HEK293 (cell line): Measurements from ENCODE around the gene AOC2.

ENCODE experiments used
- CTCF ChIA-PET: fragments of 350-600 bp; formaldehyde crosslinking; extraction: SDS; loops from one replicate; lab custom pipeline; 2021; ENCODE audit warnings: antibody characterized with exemption; lab: Yijun Ruan, JAX
- POLR2A ChIA-PET: fragments of 300-600 bp; formaldehyde crosslinking; extraction: SDS; loops from one replicate; lab custom pipeline; 2020; ENCODE audit warnings: antibody characterized with exemption, inconsistent platforms; lab: Yijun Ruan, JAX
- H3K27ac ChIP-seq: fragments of 200-500 bp; sonication (Bioruptor generic); 2 replicates; pipeline ENCODE4 v1.5.1; 2014; ENCODE audit warnings: low read depth, low read length, control low read depth, inconsistent platforms; ENCODE audit errors: extremely low read depth
- H3K36me3 ChIP-seq, 2 experiments: fragments of 200-500 bp in 1 of 2; sonication (Bioruptor generic) in 1 of 2; 1 replicate in 1 of 2; 2 replicates in 1 of 2; pipeline ENCODE4 v1.5.1; 2014 to 2017; ENCODE audit warnings: inconsistent platforms in 2 of 2, low read length in 2 of 2; ENCODE audit not compliant: control insufficient read depth in 2 of 2, insufficient read depth in 1 of 2
- H3K4me1 ChIP-seq: fragments of 200-500 bp; sonication (Bioruptor generic); 2 replicates; pipeline ENCODE4 v1.5.1; 2014; ENCODE audit warnings: mild to moderate bottlenecking, low read length, inconsistent platforms; ENCODE audit not compliant: control insufficient read depth, insufficient read depth
- H3K4me3 ChIP-seq: 2 replicates; pipeline ENCODE4 v1.5.1; 2011; ENCODE audit warnings: low read depth, mild to moderate bottlenecking, control low read depth, low read length, moderate library complexity
- H3K9me3 ChIP-seq: fragments of 200-500 bp; sonication (Bioruptor generic); 2 replicates; pipeline ENCODE4 v1.5.1; 2014; ENCODE audit warnings: low read depth, low read length, inconsistent platforms; ENCODE audit not compliant: control insufficient read depth, insufficient read depth
- FEZF1 ChIP-seq: fragments of 450-650 bp; formaldehyde crosslinking; IDR thresholded peaks from 2 replicates; pipeline ENCODE4 v1.5.1; 2016; ENCODE audit warnings: missing biosample characterization, missing genetic modification characterization
- MZF1 ChIP-seq: fragments of 450-650 bp; formaldehyde crosslinking; IDR thresholded peaks from 2 replicates; pipeline ENCODE4 v1.5.1; 2017; ENCODE audit warnings: missing biosample characterization, missing genetic modification characterization, borderline replicate concordance
- SCRT2 ChIP-seq: fragments of 450-650 bp; formaldehyde crosslinking; IDR thresholded peaks from 2 replicates; pipeline ENCODE4 v1.5.1; 2016; ENCODE audit warnings: missing biosample characterization, missing genetic modification characterization
- ZBTB1 ChIP-seq: fragments of 450-650 bp; formaldehyde crosslinking; IDR thresholded peaks from 2 replicates; pipeline ENCODE4 v1.5.1; 2016; ENCODE audit warnings: missing biosample characterization, missing genetic modification characterization
- ZNF155 ChIP-seq: fragments of 450-650 bp; formaldehyde crosslinking; IDR thresholded peaks from 2 replicates; pipeline ENCODE4 v1.5.1; 2016; ENCODE audit warnings: missing biosample characterization, missing genetic modification characterization
- ZNF157 ChIP-seq: fragments of 450-650 bp; formaldehyde crosslinking; IDR thresholded peaks from 2 replicates; pipeline ENCODE4 v1.5.1; 2016; ENCODE audit warnings: missing biosample characterization, missing genetic modification characterization
- ZNF610 ChIP-seq: fragments of 450-650 bp; formaldehyde crosslinking; IDR thresholded peaks from 2 replicates; pipeline ENCODE4 v1.5.1; 2016; ENCODE audit warnings: missing biosample characterization, missing genetic modification characterization, borderline replicate concordance
- ZNF621 ChIP-seq: fragments of 450-650 bp; formaldehyde crosslinking; IDR thresholded peaks from 2 replicates; pipeline ENCODE4 v1.5.1; 2017; ENCODE audit warnings: missing biosample characterization, missing genetic modification characterization
- ZNF626 ChIP-seq: fragments of 450-650 bp; sonication (Bioruptor Pico); formaldehyde crosslinking; IDR thresholded peaks from 2 replicates; pipeline ENCODE4 v1.5.1; 2018; ENCODE audit warnings: missing biosample characterization, missing genetic modification characterization, inconsistent platforms
- ZSCAN16 ChIP-seq: fragments of 450-650 bp; formaldehyde crosslinking; IDR thresholded peaks from 2 replicates; pipeline ENCODE4 v1.5.1; 2016; ENCODE audit warnings: missing biosample characterization, missing genetic modification characterization
- TF ChIP-seq, protein P1 (sequence below): fragments of 450-650 bp; formaldehyde crosslinking; IDR thresholded peaks from 2 replicates; pipeline ENCODE4 v1.5.1; 2016; ENCODE audit warnings: missing biosample characterization, missing genetic modification characterization
- TF ChIP-seq, protein P2 (sequence below): fragments of 450-650 bp; formaldehyde crosslinking; conservative IDR thresholded peaks from 2 replicates; pipeline ENCODE4 v1.5.1; 2016; ENCODE audit warnings: low read depth, missing biosample characterization, missing genetic modification characterization
- TF ChIP-seq, protein P3 (sequence below): fragments of 450-650 bp; IDR thresholded peaks from 2 replicates; pipeline ENCODE4 v1.5.1; 2018; ENCODE audit warnings: missing biosample characterization, missing genetic modification characterization

AOC2 gene

DNA sequence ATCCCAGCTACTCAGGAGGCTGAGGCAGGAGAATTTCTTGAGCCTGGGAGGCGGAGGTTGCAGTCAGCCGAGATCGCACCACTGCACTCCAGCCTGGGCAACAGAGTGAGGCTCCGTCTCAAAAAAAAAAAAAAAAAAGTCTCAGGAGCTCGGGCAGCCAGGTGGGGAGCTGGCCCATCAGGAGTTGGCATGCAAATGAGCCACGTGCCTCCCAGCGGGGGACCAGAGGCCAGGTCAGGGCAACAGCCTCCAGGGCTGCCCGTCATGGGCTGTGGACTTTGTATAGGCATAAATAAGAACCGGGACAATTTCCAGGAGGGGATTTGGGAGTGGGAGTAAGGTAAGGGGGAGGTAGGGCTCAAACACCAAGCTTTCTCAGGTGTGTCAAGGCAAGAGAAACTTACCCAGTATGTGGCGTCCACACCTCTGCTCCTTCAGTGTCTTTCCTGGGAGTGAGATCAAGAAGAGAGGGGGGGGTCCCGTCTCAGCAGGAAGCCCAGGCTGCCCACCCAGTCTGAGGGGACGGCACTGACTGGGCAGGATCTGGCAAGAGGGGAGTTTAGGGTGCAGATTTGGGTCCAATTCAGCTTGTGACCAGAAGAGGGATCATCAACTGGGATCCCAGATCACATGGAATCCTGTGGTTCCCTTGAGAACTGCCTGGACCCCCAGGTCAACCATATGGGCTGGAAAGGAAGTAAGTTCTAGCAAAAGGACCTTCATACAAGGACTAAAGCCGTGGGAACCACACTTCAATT, 33.9 kb downstream of the AOC2 start:
- no peak overlapping the region for H3K27ac ChIP-seq
- ChIA-PET CTCF (interaction anchor here (0.6 to 0.7 kb wide), 3 partner anchors 35 to 201 kb away, joined by 3 to 4 read pairs (median 4); partner anchors contain the start of gene PLEKHH3), POLR2A (no interaction called here)
- H3K36me3 ChIP-seq: no peaks in the 10 kb centered on the region
- H3K4me1 ChIP-seq: no peaks in the 10 kb centered on the region
- no peak overlapping the region for H3K4me3 ChIP-seq
- no peak for TF ChIP-seq FEZF1 (tag by site-specific recombination)
- no peak for TF ChIP-seq ZSCAN16 (tag by site-specific recombination)
- no peak for TF ChIP-seq ZNF626 (tag by site-specific recombination)
- no peak for TF ChIP-seq ZNF610 (tag by site-specific recombination)
- no peak for TF ChIP-seq ZBTB1 (tag by site-specific recombination)
- TF ChIP-seq, protein P1, sequence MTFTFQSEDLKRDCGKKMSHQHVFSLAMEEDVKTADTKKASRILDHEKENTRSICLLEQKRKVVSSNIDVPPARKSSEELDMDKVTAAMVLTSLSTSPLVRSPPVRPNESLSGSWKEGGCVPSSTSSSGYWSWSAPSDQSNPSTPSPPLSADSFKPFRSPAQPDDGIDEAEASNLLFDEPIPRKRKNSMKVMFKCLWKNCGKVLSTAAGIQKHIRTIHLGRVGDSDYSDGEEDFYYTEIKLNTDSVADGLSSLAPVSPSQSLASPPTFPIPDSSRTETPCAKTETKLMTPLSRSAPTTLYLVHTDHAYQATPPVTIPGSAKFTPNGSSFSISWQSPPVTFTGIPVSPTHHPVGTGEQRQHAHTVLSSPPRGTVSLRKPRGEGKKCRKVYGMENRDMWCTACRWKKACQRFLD (tag by site-specific recombination): no peak
- TF ChIP-seq MZF1 (tag by site-specific recombination): no peak
- TF ChIP-seq, protein P2, sequence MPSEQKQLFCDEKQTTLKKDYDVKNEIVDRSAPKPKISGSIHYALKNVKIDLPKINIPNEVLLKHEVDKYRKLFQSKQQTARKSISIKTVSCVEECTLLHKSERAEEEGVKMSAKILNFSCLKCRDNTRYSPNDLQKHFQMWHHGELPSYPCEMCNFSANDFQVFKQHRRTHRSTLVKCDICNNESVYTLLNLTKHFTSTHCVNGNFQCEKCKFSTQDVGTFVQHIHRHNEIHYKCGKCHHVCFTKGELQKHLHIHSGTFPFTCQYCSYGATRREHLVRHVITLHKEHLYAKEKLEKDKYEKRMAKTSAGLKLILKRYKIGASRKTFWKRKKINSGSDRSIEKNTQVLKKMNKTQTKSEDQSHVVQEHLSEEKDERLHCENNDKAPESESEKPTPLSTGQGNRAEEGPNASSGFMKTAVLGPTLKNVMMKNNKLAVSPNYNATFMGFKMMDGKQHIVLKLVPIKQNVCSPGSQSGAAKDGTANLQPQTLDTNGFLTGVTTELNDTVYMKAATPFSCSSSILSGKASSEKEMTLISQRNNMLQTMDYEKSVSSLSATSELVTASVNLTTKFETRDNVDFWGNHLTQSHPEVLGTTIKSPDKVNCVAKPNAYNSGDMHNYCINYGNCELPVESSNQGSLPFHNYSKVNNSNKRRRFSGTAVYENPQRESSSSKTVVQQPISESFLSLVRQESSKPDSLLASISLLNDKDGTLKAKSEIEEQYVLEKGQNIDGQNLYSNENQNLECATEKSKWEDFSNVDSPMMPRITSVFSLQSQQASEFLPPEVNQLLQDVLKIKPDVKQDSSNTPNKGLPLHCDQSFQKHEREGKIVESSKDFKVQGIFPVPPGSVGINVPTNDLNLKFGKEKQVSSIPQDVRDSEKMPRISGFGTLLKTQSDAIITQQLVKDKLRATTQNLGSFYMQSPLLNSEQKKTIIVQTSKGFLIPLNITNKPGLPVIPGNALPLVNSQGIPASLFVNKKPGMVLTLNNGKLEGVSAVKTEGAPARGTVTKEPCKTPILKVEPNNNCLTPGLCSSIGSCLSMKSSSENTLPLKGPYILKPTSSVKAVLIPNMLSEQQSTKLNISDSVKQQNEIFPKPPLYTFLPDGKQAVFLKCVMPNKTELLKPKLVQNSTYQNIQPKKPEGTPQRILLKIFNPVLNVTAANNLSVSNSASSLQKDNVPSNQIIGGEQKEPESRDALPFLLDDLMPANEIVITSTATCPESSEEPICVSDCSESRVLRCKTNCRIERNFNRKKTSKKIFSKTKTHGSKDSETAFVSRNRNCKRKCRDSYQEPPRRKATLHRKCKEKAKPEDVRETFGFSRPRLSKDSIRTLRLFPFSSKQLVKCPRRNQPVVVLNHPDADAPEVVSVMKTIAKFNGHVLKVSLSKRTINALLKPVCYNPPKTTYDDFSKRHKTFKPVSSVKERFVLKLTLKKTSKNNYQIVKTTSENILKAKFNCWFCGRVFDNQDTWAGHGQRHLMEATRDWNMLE (tag by site-specific recombination): no peak
- TF ChIP-seq, protein P3, sequence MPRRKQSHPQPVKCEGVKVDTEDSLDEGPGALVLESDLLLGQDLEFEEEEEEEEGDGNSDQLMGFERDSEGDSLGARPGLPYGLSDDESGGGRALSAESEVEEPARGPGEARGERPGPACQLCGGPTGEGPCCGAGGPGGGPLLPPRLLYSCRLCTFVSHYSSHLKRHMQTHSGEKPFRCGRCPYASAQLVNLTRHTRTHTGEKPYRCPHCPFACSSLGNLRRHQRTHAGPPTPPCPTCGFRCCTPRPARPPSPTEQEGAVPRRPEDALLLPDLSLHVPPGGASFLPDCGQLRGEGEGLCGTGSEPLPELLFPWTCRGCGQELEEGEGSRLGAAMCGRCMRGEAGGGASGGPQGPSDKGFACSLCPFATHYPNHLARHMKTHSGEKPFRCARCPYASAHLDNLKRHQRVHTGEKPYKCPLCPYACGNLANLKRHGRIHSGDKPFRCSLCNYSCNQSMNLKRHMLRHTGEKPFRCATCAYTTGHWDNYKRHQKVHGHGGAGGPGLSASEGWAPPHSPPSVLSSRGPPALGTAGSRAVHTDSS: no peak
- no peak for TF ChIP-seq ZNF155 (tag by site-specific recombination)
- TF ChIP-seq ZNF621 (tag by site-specific recombination): no peak
- TF ChIP-seq ZNF157 (tag by site-specific recombination): no peak
- H3K9me3 ChIP-seq: no peaks in the 10 kb centered on the region

DNA sequence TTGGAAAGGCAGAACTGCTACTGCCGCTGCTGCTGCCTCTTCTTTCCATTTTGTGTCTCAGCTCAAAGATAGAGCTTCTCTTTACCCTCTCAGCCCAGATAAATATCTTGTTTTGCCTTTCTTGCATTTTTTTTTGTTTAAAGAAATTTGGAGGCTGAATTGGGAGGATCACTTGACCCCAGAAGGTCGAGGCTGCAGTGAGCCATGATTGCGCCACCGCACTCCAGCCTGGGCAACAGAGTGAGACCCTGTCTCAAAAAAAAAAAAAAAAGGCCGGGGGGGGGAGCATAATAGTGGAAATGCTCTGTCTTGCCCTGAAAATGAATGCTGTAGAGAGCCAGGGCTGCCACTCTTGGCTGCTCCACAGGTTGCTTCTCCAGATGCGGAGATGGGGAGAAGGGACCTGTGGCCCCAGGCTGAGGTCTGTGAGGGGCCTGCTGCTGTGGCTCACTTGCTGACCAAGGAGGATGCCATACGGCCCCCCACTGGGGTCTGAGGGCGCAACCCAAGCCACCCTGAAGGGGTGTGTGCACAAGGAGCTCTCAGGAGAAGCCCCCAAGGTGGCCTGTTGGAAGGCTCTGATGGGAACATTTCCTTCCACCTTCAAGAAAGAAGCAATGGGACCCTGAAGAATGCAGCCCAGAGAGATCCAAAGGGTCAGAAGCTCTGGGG, 34.7 kb downstream of the AOC2 start:
- CTCF ChIA-PET: interaction anchor here (0.6 to 2.0 kb wide), 6 partner anchors 22 to 301 kb away, joined by 3 to 6 read pairs (median 4); partner anchors contain the start of genes PLEKHH3 and PSMC3IP
- no peak for TF ChIP-seq ZNF155 (tag by site-specific recombination)
- peak; percentile 29; the same call in 1 of the 2 replicates for TF ChIP-seq SCRT2 (tag by site-specific recombination)
- Histone ChIP-seq H3K4me1 (no peaks in the 10 kb centered on the region), H3K27ac (no peak overlapping the region), H3K4me3 (no peak overlapping the region), H3K36me3 (no peaks in the 10 kb centered on the region), H3K9me3 (no peaks in the 10 kb centered on the region)
- POLR2A ChIA-PET: no interaction called here
